ENCODE results near the gene TENM3. TPM values are rescaled to one million over a fixed set of nuclear protein-coding genes. Genes with fewer than 3 reads are reported as not detected.

The TENM3 gene
- total and polyA plus RNA-seq, 12 donors: 0.20 to 6.6 (median 3.5) TPM

DNA sequence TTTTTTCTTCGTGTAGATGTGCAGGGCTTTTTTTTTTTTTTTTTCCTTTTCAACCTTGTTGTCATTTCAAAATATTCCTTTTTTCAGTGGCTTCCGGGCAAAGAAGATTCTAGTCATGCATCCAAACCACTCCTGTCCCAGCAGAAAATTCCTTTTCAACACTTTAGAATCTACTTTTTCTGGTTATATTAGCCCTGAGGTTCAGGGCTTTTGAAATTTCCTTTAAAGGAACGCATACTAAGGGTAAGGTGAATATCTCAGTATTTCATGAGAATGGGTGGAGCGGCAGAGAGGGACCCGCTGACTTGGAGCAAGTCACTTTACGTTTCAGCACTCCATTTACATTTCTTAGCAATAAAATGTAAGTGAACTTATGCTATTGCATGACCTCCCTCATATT lies 15.6 kb upstream of the TENM3 start:
- no peaks in the 10 kb centered on the region for H3K9me3 ChIP-seq
- intact Hi-C loops (cut with DNase I): no loop called here
- peaks cover 0 to 6% (median 0%) of the 10 kb centered on the region in 7 donors for H3K27me3 ChIP-seq
- ATAC-seq (no peak), DNase-seq (no peak)
- H3K36me3 ChIP-seq: no peaks in the 10 kb centered on the region
- no peak overlapping the region for H3K27ac ChIP-seq
- no peaks in the 10 kb centered on the region for H3K4me1 ChIP-seq
- WGBS, 2 donors: 84 to 93% methylated on average over 6 of the region's 6 CpGs
- TF ChIP-seq, protein P1, sequence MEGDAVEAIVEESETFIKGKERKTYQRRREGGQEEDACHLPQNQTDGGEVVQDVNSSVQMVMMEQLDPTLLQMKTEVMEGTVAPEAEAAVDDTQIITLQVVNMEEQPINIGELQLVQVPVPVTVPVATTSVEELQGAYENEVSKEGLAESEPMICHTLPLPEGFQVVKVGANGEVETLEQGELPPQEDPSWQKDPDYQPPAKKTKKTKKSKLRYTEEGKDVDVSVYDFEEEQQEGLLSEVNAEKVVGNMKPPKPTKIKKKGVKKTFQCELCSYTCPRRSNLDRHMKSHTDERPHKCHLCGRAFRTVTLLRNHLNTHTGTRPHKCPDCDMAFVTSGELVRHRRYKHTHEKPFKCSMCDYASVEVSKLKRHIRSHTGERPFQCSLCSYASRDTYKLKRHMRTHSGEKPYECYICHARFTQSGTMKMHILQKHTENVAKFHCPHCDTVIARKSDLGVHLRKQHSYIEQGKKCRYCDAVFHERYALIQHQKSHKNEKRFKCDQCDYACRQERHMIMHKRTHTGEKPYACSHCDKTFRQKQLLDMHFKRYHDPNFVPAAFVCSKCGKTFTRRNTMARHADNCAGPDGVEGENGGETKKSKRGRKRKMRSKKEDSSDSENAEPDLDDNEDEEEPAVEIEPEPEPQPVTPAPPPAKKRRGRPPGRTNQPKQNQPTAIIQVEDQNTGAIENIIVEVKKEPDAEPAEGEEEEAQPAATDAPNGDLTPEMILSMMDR (IDR thresholded peaks at IDR 0.05): no peak
- H3K4me3 ChIP-seq: no peak overlapping the region

DNA sequence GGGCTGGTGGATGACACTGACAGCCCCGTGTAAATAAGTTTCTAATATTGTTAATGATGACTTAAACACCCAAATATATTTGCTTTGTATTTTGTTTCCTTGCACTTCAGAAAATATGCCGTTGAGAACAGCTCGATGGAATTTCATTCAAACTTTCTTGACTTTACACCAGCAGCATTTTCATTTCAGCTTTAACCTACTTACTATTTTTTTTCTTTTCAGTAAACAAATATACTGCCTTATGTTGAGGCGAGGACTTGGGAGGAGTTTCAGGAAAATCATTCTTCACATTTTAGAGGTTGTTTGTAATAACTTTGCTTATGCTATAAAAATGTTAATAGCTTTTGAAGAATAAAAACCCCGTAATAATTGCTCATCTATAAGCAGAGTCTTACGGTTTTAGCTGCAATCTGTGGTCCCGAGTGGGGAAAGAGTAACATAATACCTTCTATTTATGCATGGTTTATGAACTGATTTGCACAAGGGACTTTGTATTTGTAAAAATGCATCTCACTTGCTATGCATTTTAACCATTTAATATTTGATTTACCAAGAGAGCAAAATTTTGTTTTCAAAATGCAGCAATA lies 14.1 kb upstream of the TENM3 start:
- Histone ChIP-seq H3K36me3 (no peaks in the 10 kb centered on the region), H3K9me3 (no peaks in the 10 kb centered on the region), H3K4me3 (no peak overlapping the region), H3K4me1 (no peaks in the 10 kb centered on the region), H3K27ac (no peak overlapping the region), H3K27me3 (peaks cover 0 to 6% (median 0%) of the 10 kb centered on the region in 7 donors)
- intact Hi-C loops (cut with DNase I): no loop called here
- TF ChIP-seq, protein P1 (IDR thresholded peaks at IDR 0.05): no peak
- ATAC-seq (no peak), DNase-seq (no peak)
- 75 to 82% methylated on average over 7 of the region's 7 CpGs for WGBS, 2 donors

DNA sequence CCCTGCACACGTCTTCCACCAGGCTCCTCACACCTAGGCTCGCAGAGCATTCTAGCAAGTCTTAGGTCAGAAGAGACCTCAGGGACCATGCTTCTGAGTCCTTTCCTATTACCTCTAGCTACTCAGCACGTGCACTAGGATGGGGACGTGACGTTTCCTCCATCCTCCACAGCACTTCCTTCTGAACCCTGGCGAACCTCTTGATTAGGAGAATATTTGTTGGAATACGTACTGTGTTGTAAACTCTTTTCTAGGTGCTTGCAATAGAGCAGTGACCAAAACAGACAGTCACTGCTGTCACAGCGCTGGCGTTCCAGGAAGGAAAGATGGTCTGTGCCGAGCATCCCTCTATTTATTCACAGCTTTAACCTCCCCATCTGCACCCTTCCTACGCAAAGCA lies 12.9 kb upstream of the TENM3 start:
- WGBS, 2 donors: 82 to 87% methylated on average over 11 of the region's 11 CpGs
- intact Hi-C loops (cut with DNase I): no loop called here
- no peak overlapping the region for H3K4me3 ChIP-seq

DNA sequence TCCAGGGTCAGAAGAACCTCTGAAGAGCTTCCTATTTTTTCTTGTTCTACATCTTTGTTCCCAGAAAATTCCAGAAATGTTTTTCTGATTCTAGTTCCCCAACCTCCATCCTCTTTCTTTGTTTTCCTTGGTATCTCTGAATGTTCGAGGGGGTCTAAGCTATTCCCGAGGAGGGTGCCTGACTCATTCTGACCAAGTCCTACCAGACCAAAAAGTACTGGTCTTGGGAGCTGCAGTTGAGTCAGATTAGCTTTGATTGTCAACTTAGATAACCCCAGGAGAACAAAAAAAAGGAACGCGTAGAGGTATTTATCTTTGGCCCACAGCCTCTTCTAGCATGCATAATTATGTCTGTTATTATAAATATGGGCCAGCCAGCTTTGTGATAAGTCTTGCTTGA lies 12.1 kb upstream of the TENM3 start:
- 79 to 80% methylated on average over 4 of the region's 4 CpGs for WGBS, 2 donors
- DNase-seq (no peak), ATAC-seq (no peak)
- Histone ChIP-seq H3K4me1 (no peaks in the 10 kb centered on the region), H3K4me3 (no peak overlapping the region), H3K9me3 (no peaks in the 10 kb centered on the region), H3K36me3 (no peaks in the 10 kb centered on the region), H3K27ac (no peak overlapping the region), H3K27me3 (peaks cover 0 to 6% (median 0%) of the 10 kb centered on the region in 7 donors)
- TF ChIP-seq, protein P1 (IDR thresholded peaks at IDR 0.05): no peak
- intact Hi-C loops (cut with DNase I): no loop called here

More for the DNA sequence above, 12.9 kb upstream of the TENM3 start:
- H3K4me1 ChIP-seq: no peaks in the 10 kb centered on the region
- H3K27me3 ChIP-seq: peaks cover 0 to 6% (median 0%) of the 10 kb centered on the region in 7 donors
- no peaks in the 10 kb centered on the region for H3K36me3 ChIP-seq
- no peaks in the 10 kb centered on the region for H3K9me3 ChIP-seq
- TF ChIP-seq, protein P1 (IDR thresholded peaks at IDR 0.05): no peak
- DNase-seq (no peak), ATAC-seq (no peak)
- H3K27ac ChIP-seq: no peak overlapping the region
